Fibroblast of upper back skin (primary cell): ENCODE data around the gene SPACDR.
A peak's percentile ranks its signal among the peaks of the same experiment; 100 is the strongest.
"Not testable (repeated sequence)": the region's sequence is repeated elsewhere in the genome, so short reads cannot be mapped to it uniquely, and the experiment has no call there.

ENCODE experiments used
- DNase-seq: peaks from one replicate; pipeline ENCODE4 v3.0.0-alpha.2; 2013

SPACDR gene

DNA sequence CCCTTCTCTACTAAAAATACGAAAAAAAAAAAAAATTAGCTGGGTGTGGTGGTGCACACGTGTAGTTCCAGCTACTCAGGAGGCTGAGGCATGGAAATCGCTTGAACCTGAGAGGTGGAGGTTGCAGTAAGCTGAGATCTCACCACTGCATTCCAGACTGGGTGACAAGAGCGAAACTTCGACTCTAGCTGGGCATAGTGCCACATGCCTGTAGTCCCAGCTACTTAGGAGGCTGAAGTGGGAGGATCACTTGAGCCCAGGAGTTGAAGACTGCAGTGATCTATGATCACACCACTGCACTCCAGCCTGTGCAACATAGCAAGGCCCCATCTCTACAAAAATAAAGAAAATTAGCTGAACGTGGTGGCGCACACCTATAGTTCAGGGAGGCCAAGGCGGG lies 1.2 kb upstream of the SPACDR start:
- no peak for DNase-seq

DNA sequence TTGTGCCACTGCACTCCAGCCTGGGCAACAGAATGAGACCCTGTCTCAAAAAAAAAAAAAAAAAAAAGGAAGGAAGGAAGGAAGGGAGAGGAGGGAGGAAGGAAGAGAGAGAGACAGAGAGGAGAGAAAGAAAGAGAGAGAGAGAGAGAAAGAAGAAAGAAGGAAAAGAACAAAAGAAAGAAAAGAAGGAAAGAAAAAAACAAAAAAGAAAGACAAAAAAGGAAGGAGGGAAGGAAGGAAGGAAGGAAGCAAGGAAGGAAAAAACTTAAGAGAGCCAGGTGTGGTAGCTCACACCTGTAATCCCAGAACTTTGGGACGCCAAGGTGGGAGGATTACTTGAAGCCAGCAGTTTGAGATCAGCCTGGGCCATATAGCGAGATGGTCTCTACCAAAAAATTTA lies 731 bp upstream of the SPACDR start:
- DNase-seq: no peak

DNA sequence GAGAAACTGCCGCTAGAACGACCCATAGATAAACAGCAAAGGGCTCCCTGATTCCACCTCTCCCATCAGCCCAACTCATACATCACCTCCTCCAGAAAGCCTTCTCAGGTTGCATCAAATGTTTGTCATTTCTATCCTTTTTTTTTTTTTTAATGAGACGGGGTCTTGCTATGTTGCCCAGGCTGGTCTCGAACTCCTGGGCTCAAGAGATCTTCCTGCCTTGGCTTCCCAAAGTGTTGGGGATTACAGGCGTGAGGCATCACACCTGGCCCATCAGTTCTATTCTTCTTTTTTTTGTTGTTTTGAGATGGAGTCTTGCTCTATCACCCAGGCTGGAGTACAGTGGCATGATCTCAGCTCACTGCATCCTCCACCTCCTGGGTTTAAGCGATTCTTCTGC lies 7.0 kb downstream of the SPACDR start:
- DNase-seq: no peak

DNA sequence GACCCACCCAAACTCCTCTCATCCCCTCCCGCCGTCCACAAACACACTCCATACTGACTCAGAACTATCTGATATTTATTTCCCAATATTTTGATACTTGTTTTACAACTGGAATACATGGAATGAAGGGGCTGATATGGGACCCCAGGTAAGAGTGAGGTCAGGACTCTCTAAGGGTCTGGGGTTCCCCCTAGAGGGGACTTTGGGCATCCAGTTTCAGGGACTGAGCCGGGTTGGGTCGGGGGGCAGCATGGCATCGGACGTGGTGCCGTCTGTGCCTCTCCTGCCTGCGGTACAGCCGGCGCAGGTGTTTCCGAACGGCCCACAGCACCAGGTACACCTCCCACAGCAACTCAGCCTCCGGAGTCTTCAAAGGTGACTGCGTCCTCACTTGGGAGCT lies 7.5 kb downstream of the SPACDR start:
- DNase-seq: no peak

DNA sequence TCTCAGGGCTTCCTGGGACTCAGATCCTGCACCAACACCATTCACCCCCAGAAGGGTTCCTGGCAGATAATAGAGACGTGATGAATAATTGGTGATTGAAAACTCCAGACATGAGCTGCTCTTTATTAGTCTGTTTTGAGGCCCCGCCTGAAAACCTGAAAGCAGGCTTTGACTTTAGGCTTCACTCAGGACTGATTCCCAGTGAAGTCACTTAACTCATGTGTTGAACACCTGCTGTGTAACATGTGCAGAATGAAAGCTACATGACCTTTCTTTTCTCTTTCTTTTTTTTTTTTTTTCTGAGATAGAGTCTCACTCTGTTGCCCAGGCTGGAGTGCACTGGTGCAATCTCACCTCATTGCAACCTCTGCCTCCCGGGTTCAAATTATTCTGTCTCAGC lies 8.9 kb downstream of the SPACDR start:
- DNase-seq: no peak

DNA sequence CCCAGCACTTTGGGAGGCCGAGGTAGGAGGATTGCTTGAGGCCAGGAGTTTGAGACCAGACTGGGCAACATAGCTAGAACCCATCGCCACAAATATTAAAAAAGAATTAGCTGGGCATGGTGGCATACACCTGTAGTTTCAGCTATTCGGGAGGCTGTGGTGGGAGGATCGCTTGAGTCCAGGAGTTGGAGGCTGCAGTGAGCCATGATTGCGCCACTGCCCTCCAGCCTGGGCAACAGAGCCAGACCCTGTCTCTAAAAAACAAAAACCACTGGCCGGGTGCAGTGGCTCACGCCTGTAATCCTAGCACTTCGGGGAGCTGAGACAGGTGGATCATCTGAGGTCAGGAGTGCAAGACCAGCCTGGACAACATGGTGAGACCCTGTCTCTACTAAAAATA lies 10.2 kb downstream of the SPACDR start:
- not testable (repeated sequence) for DNase-seq

DNA sequence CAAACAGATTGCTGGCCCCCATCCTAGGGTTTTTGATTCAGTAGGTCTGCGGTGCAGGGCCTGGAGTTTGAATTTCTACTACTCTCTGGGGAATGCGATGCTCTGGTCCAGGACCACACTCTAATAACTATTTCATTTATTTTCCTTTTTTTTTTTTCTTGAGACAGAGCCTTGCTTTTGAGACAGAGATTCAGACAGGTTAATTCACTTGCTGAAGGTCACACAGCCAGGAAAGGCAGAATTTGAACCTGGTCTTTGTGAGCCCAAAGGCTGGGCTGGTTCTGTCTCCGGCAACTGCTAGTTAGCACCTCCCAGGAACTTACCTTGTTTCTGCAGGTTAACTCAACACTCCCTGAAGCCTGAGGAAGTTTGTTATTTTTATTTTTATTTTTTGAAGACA lies 11.5 kb downstream of the SPACDR start:
- DNase-seq: no peak

DNA sequence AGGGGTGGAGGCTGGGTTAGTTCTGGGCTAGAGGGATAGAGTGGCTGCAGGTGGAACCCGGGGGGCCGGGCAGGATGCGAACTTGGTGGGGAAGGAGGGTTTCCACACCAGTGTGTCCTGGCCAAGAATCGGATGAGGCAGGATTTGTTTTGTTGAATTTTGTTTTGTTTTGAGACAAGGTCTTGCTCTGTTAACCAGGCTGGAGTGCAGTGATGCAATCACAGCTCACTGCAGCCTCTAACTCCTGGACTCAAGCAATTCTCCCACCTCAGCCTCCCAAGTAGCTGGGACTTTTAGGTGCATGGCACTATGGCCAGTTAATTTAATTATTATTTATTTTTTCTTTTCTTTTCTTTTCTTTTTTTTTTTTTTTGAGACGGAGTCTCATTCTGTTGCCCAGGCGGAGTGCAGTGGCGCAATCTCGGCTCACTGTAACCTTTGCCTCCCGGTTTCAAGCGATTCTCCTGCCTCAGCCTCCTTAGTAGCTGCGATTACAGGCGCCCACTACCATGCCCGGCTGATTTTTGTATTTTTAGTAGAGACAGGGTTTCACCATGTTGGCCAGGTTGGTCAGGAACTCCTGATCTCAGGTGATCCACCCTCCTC lies 14.8 kb downstream of the SPACDR start:
- no peak for DNase-seq

DNA sequence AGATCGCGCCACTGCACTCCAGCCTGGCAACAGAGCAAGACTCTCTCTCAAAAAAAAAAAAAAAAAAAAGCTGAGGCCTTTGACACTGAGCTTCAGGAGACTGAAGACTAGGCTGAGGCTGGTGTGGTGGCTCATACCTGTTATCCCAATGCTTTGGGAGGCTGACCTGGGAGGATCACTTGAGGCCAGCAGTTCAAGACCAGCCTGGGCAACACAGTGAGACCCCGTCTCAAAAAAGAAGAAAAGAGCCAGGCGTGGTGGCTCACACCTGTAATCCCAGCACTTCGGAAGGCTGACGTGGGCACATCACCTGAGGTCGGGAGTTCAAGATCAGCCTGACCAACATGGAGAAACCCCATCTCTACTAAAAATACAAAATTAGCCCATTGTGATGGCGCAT lies 16.7 kb downstream of the SPACDR start:
- not testable (repeated sequence) for DNase-seq

DNA sequence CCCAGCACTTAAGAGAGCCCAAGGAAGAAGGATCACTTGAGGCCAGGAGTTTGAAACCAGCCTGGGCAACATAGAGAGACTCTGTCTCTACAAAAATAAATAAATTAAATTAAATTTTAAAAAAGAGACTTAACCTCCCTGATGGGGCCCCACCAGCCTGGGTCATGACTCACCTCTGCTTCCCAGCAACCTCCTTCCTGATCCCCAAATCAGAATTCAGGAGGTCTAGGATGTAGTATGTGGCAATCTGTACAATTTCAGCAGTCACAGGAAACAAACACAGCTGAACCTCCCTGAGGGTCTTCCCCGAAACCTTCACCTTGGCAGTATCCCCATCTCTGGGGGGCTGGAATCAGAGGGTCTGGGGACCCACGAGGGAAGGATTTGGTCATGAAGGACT lies 18.0 kb downstream of the SPACDR start:
- DNase-seq: peak; percentile 46

DNA sequence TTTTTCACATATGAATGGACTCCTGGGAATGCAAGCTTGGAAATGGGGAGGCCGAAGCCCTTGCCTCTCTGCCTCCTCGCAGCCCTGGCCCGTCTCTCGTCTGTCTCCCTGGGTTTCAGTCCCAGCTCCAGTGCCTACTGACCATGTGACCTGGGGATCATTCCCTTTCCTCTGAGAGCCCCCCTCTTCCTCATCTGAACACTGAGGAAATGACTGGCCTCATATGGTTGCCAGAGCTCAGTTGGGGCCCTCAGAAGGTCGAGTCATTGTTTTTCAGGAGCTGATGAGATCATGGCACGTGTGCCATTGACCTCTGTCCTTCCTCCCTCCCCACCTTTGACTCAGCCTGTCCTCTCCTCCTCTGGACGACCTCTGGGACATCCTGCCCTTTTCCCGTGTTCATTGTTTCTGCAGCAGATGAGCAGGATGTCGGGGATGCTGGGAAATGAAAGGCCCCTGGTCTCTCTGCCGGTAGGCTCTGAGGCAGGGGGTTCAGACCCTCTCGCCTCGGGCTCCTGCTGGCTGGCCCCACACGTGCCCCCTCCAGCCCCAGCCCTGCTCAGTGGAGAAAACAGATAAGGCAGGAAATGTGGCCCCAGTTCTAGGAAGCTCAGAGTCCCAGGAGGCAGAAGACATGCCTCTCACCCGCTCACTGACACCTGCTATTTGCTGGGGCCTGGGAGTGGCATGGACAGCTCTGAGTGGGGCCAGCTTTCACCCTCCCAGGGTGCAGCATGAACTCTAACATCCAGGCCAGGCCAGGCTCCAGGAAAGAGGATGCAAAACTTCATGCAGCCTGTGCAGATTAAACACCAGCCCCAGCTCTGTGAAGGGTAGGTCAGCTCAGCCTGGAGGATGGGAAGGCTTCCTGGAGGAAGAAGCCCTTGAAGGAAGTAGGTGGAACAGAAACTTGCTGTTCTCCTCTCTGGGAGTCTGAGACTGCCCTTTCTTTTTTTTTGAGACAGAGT lies 19.5 kb downstream of the SPACDR start:
- DNase-seq: peak; percentile 36

DNA sequence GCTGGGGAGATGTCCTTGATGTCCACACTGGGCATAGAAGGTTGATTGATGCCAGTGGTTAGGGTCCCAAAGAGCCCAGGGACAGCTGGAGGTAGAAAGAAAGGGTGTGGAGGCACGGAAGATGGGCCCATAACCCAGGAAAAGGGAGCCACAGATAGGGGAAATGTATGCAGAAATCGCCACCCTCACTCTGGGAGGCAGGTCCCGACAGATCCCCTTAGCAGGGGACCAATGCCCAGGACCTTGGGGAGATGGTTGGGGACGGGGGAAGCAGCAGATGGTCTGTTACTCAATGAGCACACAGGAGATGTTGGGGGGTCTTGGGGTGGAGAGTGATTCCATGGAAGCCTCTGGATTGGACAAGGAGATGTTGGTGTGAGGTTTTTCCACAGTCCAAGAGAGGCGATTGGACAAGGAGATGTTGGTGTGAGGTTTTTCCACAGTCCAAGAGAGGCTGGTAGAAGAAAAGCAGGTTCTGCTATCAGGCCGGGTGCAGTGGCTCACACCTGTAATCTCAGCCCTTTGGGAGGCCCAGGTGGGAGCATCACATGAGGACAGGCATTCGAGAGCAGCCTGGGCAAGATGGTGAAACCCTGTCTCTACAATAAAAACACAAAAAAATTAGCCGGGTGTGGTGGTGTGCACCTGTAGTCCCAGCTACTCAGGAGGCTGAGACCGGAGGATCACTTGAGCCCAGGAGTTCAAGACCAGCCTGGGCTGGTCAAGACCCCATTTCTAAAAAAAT lies 20.8 kb downstream of the SPACDR start:
- no peak for DNase-seq

DNA sequence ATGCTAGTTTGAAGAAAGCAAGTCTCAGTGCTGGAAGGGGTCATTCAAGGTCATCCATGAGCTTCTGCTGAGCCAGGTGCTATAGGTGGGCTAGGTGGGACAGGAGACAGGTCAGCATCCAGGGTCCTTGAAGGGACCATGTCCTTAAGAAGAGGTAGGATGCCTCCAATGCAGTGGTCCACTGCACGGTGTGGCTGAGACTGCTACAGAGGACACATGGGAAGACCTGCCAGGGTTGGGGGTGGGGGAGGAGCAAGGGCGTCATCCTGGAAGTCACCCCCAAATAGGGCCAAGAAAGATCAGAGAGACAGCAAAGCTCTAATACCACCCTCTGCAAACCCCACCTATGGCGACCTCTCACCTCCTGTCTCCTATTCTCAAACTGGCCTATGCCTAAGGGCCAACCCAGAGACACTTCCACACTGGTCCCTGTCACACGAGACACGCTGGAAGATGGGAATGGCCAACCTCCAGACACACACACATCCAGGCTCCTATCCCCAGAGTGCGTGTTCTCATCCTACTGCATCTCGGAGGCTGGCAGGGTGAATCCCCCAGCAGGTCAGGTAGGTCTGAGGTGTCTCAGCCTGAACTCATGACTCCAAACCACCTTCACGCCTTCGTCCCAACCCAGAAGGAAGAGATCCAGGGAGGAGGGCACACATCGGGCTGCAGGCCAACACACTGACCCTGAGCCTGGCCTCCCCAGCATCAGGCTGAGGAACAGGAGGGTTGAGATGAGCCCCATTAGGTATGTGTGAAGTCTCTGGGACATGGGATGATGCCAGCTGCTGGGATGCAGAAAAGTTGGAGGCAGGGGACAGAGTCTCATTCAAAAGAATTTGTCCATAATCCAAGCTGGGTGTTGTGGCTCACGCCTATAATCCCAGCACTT lies 22.2 kb downstream of the SPACDR start:
- DNase-seq: no peak

DNA sequence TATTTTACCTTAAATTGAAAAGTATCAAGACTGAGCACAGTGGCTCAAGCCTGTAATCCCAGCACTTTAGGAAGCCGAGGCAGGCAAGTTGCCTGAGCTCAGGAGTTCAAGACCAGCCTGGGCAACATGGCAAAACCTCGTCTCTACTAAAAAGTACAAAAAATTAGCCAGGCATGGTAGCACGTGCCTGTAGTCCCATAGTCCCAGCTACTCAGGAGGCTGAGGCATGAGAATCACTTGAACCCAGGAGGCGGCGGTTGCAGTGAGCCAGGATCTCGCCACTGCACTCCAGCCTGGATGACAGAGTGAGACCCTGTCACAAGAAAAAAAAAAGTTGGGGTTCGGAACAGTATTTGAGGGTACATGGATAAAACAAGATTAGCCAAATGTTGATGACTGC lies 24.8 kb downstream of the SPACDR start:
- not testable (repeated sequence) for DNase-seq

DNA sequence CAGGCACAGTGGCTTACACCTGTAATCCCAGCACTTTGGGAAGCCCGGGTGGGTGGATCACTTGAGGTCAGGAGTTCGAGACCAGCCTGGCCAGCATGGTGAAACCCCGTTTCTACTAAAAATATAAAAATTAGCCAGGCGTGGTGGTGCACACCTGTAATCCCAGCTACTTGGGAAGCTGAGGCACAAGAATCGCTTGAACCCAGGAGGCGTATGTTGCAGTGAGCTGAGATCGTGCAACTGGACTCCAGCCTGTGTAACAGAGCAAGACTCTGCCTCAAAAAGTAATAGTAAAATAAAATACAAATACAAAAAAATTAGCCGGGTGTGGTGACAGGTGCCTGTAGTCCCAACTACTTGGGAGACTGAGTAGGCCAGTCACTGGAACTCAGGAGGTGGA lies 25.3 kb downstream of the SPACDR start:
- not testable (repeated sequence) for DNase-seq

DNA sequence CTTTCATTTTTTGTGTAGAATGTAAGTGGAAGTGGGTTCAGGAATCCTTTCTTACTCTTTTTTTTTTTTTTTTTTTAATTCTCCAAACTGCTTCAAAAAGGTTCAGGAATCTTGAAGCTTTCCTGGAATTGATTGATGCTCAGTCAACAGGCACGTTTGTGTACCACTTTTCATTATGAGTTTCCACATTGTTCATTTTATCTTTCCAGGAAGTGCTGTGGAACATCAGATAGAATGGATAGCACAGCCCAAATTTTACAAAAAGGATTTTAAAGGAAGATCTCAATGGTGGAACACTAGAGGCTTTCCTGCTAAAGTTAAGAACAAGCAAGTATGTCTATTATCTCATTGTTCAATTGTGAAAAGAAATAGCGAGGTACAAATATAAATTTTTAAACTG lies 25.9 kb downstream of the SPACDR start:
- no peak for DNase-seq

DNA sequence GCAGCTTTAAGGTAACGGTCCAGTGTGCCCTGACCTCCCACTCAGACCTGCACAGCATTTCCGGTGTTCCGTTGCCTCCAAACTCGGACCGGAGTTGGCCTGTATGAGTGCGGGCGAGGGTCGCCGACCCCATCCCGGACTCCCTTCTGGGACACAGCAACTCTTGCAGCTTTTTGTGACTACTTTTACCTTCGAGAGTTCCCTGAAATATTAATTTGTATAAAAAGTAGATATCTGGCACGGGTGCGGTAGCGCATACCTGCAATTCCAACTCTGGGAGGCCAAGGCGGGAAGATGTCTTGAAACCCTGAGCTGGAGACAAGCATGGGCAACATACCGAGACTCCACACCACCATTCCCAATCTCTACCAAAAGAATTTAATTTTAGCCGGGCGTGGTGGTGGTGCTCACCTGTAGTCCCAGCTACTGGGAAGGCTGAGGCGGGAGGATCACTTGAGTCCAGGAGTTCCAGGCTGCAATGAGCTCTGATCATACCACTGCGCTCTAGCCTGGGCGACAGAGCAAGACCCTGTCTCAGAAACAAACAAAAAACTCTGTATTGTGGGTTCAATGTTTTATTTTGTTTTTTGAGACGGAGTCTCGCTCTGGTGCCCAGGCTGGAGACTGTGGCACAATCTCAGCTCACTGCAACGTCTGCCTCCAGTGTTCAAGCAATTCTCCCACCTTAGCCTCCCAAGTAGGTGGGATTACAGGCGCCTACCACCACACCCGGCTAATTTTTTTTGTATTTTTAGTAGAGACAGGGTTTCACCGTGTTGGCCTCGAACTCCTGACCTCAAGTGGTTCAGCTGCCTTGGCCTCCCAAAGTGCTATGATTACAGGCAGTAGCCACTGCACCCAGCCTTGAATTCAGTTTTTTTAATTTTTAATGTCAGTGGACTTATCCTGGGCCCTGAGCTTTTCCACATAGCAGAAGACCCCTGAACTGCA lies 26.6 kb downstream of the SPACDR start:
- no peak for DNase-seq

DNA sequence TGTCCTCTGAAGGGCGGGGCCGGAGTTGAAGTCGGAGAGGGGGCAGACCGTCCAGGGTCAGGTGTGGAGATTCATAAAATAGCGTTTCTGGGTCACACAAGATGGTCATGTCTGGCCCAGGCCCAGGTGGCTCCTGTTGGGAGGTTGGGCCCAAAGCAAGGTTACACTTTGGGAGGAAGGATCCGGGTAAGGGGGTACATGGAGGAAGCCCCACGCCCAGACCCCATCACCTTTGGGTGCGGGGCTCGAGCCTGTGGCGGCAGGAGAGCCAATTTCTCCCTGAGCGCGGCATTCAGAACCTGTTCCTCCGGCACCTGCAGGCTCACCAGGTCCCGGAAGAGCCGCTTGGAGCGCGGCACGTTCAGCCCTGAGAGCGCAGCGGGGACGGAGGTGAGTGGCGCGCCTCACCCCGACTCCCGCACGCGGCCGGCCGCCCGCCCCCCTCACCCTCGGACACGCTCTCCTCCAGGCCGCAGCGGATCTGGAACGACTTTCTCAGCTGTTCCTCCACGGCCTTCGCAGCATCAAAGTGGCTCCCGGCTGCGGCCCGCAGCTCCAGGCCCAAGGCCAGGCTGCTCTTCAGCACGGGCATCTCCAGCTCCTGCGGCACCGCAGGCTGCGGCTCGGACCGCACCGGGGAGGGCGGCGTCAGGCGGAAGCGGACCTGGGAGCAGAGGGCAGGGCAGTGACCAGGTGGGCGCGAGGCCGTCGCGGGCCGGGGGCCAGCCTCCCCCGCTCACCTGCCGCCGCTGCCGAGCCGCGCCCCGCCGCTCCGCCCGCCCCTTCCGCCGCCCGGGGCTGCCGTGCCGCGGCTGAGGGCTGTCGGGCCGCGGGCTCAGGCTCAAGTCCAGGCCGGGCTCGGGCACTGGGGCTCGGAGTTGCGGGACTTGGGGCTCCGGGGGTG lies 28.4 kb downstream of the SPACDR start:
- DNase-seq: no peak

DNA sequence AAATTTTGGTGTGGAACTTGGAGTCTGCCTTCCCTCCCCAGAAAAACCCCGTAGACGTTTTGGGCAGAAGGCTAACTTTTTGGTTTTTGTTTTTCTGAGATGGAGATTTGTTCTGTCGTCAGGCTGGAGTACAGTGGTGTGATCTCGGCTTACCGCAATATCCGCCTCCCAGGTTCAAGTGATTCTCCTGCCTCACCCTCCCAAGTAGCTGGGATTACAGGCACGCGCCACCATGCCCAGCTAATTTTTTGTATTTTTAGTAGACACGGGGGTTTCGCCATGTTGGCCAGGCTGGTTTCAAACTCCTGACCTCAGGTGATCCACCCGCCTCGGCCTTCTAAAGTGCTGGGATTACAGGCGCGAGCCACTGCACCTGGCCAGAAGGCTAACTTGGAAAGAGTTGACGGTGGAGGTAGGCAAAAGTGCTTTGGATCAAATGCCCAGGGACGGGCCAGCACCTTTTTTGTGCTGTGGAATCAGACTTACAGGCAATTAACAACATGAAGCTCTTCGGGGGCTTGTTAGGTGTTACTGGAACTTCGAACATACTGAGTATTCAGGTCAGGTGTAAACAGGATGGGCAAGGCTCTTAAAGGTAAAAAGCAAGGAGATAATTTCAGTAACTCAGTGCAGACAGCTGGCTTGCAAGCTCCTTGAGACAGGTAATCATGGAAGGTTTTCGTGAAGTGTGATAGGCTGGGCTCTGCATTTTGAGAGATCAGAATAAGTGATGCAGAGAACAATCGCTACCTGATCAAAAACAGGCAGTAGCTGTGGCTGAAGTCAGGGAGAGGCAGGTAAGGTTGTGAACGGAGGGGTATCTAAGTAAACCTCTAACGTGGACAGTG lies 29.5 kb downstream of the SPACDR start:
- no peak for DNase-seq
